Pulmonary artery endothelial cell (primary cell): ENCODE measurements around the gene PYY. TPM values are rescaled to one million over a fixed set of nuclear protein-coding genes. Genes with fewer than 3 reads are reported as not detected.
"Not testable (repeated sequence)": the region's sequence is repeated elsewhere in the genome, so short reads cannot be mapped to it uniquely, and the experiment has no call there.

Source experiments
- DNase-seq: peaks from one replicate; pipeline ENCODE4 v3.0.0-alpha.2; 2011; ENCODE audit warnings: low read depth, low spot score
- total RNA-seq: library from RNA; depleted of rRNA; stranded (reverse); fragments of >200 nt; gene quantifications from 2 replicates; pipeline ENCODE4 v1.2.3, GENCODE V29; 2014

Gene PYY
- total RNA-seq, 1 donor from 2014 or later = not detected

GRCh38 chr17:43979011-43979410, 25.3 kb upstream of the PYY start:
- no peak for DNase-seq

- DNase-seq = no peak
Observed at GRCh38 chr17:43978078-43978477, 24.3 kb upstream of the PYY start.

- no peak for DNase-seq
Observed at GRCh38 chr17:43976963-43977837, 23.5 kb upstream of the PYY start.

GRCh38 chr17:43975898-43976297, 22.2 kb upstream of the PYY start:
- DNase-seq = no peak

- DNase-seq = no peak
Observed at GRCh38 chr17:43974382-43975266, 20.9 kb upstream of the PYY start.

- DNase-seq = not testable (repeated sequence)
Observed at GRCh38 chr17:43972444-43973212, 18.9 kb upstream of the PYY start.

GRCh38 chr17:43971436-43971835, 17.7 kb upstream of the PYY start:
- not testable (repeated sequence) for DNase-seq

- DNase-seq = no peak
Observed at GRCh38 chr17:43970366-43970765, 16.6 kb upstream of the PYY start.

- no peak for DNase-seq
Observed at GRCh38 chr17:43967251-43967875, 13.6 kb upstream of the PYY start.

GRCh38 chr17:43966276-43966675, 12.5 kb upstream of the PYY start:
- DNase-seq = no peak

- DNase-seq = no peak
Observed at GRCh38 chr17:43962479-43962878, 8.7 kb upstream of the PYY start.

- DNase-seq = no peak
Observed at GRCh38 chr17:43961954-43962353, 8.2 kb upstream of the PYY start.

GRCh38 chr17:43961292-43961691, 7.6 kb upstream of the PYY start:
- DNase-seq = not testable (repeated sequence)

- DNase-seq = no peak
Observed at GRCh38 chr17:43958748-43959352, 5.1 kb upstream of the PYY start.

- DNase-seq = no peak
Observed at GRCh38 chr17:43956222-43956621, 2.5 kb upstream of the PYY start.

- no peak for DNase-seq
Observed at GRCh38 chr17:43952724-43953666, 745 bp downstream of the PYY start.

- no peak for DNase-seq
Observed at GRCh38 chr17:43952351-43952723, 1.4 kb downstream of the PYY start.

- DNase-seq = no peak
Observed at GRCh38 chr17:43951750-43952149, 2.0 kb downstream of the PYY start.

- no peak for DNase-seq
Observed at GRCh38 chr17:43950554-43950953, 3.2 kb downstream of the PYY start.

GRCh38 chr17:43949781-43950180, 4.0 kb downstream of the PYY start:
- no peak for DNase-seq
